NT2/D1 (cell line): ENCODE results near the gene GOT1.

Experiments used
- SUZ12 ChIP-seq: IDR thresholded peaks from 2 replicates; pipeline ENCODE4 v1.6.1; 2011; ENCODE audit not compliant: insufficient read length, insufficient read depth; ENCODE audit errors: extremely low read depth
- YY1 ChIP-seq: IDR thresholded peaks from 2 replicates; pipeline ENCODE4 v1.6.1; 2011; ENCODE audit not compliant: insufficient read length, insufficient read depth
- ZNF274 ChIP-seq: IDR thresholded peaks from 2 replicates; pipeline ENCODE4 v1.6.1; 2011; ENCODE audit warnings: mild to moderate bottlenecking, low read depth, low read length

GRCh38 chr10:99435986-99436638 is 5.7 kb upstream of the GOT1 start:
- TF ChIP-seq ZNF274 (no peak), SUZ12 (no peak), YY1 (no peak)
